AG09309 (cell line): Measurements from ENCODE around the gene CELF2.

Experiments
- DNase-seq: peaks from one replicate; pipeline ENCODE4 v3.0.0-alpha.2; 2010; ENCODE audit warnings: low read depth
- H3K4me3 ChIP-seq: 2 replicates; pipeline ENCODE4 v1.5.1; 2011; ENCODE audit warnings: mild to moderate bottlenecking, low read depth, low read length, moderate library complexity; ENCODE audit not compliant: control insufficient read depth
- CTCF ChIP-seq: IDR thresholded peaks from 2 replicates; pipeline ENCODE4 v1.5.1; 2011; ENCODE audit warnings: mild to moderate bottlenecking, low read depth, low read length, inconsistent platforms; ENCODE audit not compliant: insufficient read depth, control insufficient read depth; ENCODE audit errors: missing control alignments

CELF2 gene

GRCh38 chr10:11009471-11010308 lies 8.0 kb upstream of the CELF2 start:
- no peak for DNase-seq
- H3K4me3 ChIP-seq, result no peak overlapping the region
- TF ChIP-seq CTCF, result no peak

DNA sequence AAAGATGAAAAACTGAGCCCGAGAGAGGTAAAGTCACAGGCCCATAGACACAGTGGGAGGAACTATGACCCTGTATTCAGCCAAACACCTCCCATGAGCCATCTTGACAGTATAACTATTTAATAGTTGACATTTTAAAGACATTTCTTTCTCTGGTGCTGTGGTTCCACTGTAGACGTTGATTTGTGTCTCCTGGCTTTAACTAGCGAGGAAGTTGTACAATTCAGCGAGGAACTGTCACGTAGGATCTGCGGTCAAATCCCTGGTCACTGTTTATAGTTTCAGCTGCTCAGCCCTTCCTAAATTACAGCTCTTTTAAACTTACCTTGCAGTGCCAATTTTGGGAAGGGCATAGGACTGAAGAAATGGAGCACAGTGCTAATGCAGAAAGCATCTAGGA lies 7.1 kb upstream of the CELF2 start:
- no peak overlapping the region for H3K4me3 ChIP-seq
- no peak for DNase-seq
- no peak for TF ChIP-seq CTCF

- TF ChIP-seq CTCF, result no peak
- no peak for DNase-seq
- H3K4me3 ChIP-seq, result no peak overlapping the region
Observed at GRCh38 chr10:11011436-11011835, 6.2 kb upstream of the CELF2 start.

- TF ChIP-seq CTCF, result no peak
- H3K4me3 ChIP-seq, result no peak overlapping the region
- DNase-seq, result no peak
Observed at GRCh38 chr10:11011984-11012383, 5.7 kb upstream of the CELF2 start.

- no peak for TF ChIP-seq CTCF
- no peak overlapping the region for H3K4me3 ChIP-seq
- DNase-seq, result no peak
Observed at GRCh38 chr10:11012421-11013295, 5.0 kb upstream of the CELF2 start.

GRCh38 chr10:11013836-11014235 lies 3.8 kb upstream of the CELF2 start:
- DNase-seq, result no peak
- TF ChIP-seq CTCF, result no peak
- H3K4me3 ChIP-seq, result no peak overlapping the region
